Erythroblast (primary cell): Measurements from ENCODE around the gene CDHR1.

Experiments
- GATA1 ChIP-seq: IDR thresholded peaks from 2 replicates; pipeline ENCODE4 v1.6.1; 2011; ENCODE audit warnings: low read depth, mild to moderate bottlenecking, control low read depth, low read length, moderate library complexity
- POLR2A ChIP-seq: IDR thresholded peaks from 2 replicates; pipeline ENCODE4 v1.6.1; 2011; ENCODE audit warnings: mild to moderate bottlenecking, low read length

GRCh38 chr10:84176351-84176750 lies 18.0 kb upstream of the CDHR1 start:
- no peak for TF ChIP-seq POLR2A
- TF ChIP-seq GATA1, result no peak
